Type B pancreatic cell (in vitro differentiated cells): ENCODE measurements around the gene SCLT1. TPM values are rescaled to one million over a fixed set of nuclear protein-coding genes. Genes with fewer than 3 reads are reported as not detected.

Source experiments
- DNase-seq: peaks from one replicate; pipeline ENCODE4 v3.0.0; 2021; ENCODE audit warnings: mixed read lengths; ENCODE audit not compliant: unreplicated experiment; ENCODE audit errors: extremely low spot score
- H3K27ac Mint-ChIP-seq: 2 replicates; pipeline ENCODE4 v1.8.0; 2021; ENCODE audit warnings: mild to moderate bottlenecking, mixed read lengths
- H3K27me3 Mint-ChIP-seq: 2 replicates; pipeline ENCODE4 v1.8.0; 2021; ENCODE audit warnings: mixed read lengths
- H3K36me3 Mint-ChIP-seq: 2 replicates; pipeline ENCODE4 v1.8.0; 2021; ENCODE audit warnings: mixed read lengths
- H3K4me1 Mint-ChIP-seq: one replicate; pipeline ENCODE4 v1.8.0; 2021; ENCODE audit warnings: mixed read lengths; ENCODE audit not compliant: unreplicated experiment
- H3K4me3 Mint-ChIP-seq: 2 replicates; pipeline ENCODE4 v1.8.0; 2021; ENCODE audit warnings: mild to moderate bottlenecking, mixed read lengths
- H3K9me3 Mint-ChIP-seq: 2 replicates; pipeline ENCODE4 v1.8.0; 2021; ENCODE audit warnings: mixed read lengths
- CTCF ChIP-seq: fragments of 200-600 bp; sonication (generic); conservative IDR thresholded peaks from 2 replicates; pipeline ENCODE4 v1.5.0; 2021; ENCODE audit warnings: antibody characterized with exemption, mild to moderate bottlenecking
- total RNA-seq: library from RNA; stranded (reverse); gene quantifications from 2 replicates; pipeline ENCODE4 v1.2.1, GENCODE V29; 2021; ENCODE audit warnings: low replicate concordance

The SCLT1 gene
- total RNA-seq, 1 donor from 2014 or later, result 21.2 TPM

GRCh38 chr4:129046055-129046959 lies 47.0 kb downstream of the SCLT1 start:
- Mint-ChIP-seq H3K4me3 (no peak overlapping the region), H3K9me3 (no peaks in the 10 kb centered on the region), H3K27me3 (no peaks in the 10 kb centered on the region), H3K4me1 (no peaks in the 10 kb centered on the region), H3K27ac (no peak overlapping the region), H3K36me3 (peaks cover 2% of the 10 kb centered on the region)
- no peak for TF ChIP-seq CTCF
- no peak for DNase-seq

- Mint-ChIP-seq H3K4me3 (no peak overlapping the region), H3K36me3 (no peaks in the 10 kb centered on the region), H3K9me3 (no peaks in the 10 kb centered on the region), H3K27me3 (no peaks in the 10 kb centered on the region), H3K27ac (no peak overlapping the region), H3K4me1 (no peaks in the 10 kb centered on the region)
- TF ChIP-seq CTCF, result no peak
- DNase-seq, result no peak
Observed at GRCh38 chr4:129043523-129043922, 49.8 kb downstream of the SCLT1 start.

- no peak for DNase-seq
- Mint-ChIP-seq H3K4me1 (no peaks in the 10 kb centered on the region), H3K27me3 (no peaks in the 10 kb centered on the region), H3K9me3 (no peaks in the 10 kb centered on the region), H3K27ac (no peak overlapping the region), H3K4me3 (no peak overlapping the region), H3K36me3 (peaks cover 4% of the 10 kb centered on the region)
- TF ChIP-seq CTCF, result no peak
Observed at GRCh38 chr4:129040471-129040870, 52.9 kb downstream of the SCLT1 start.

- Mint-ChIP-seq H3K36me3 (peaks cover 5% of the 10 kb centered on the region), H3K4me3 (no peak overlapping the region)
- DNase-seq, result no peak
Observed at GRCh38 chr4:129037093-129037492, 56.2 kb downstream of the SCLT1 start.

More at GRCh38 chr4:129037093-129037492, 56.2 kb downstream of the SCLT1 start:
- no peaks in the 10 kb centered on the region for H3K27me3 Mint-ChIP-seq
- TF ChIP-seq CTCF, result no peak
- no peaks in the 10 kb centered on the region for H3K9me3 Mint-ChIP-seq
- no peak overlapping the region for H3K27ac Mint-ChIP-seq
- H3K4me1 Mint-ChIP-seq, result no peaks in the 10 kb centered on the region
